GM18511 (cell line): Measurements from ENCODE around the gene UBXN4.
"Not testable (repeated sequence)": the region's sequence is repeated elsewhere in the genome, so short reads cannot be mapped to it uniquely, and the experiment has no call there.

ENCODE experiments used
- ATAC-seq: cut with Tn5 transposase; IDR thresholded peaks from one replicate; pipeline ENCODE4 v1.9.1; 2021; ENCODE audit warnings: mild to moderate bottlenecking, moderate library complexity; ENCODE audit not compliant: unreplicated experiment

Gene UBXN4

DNA sequence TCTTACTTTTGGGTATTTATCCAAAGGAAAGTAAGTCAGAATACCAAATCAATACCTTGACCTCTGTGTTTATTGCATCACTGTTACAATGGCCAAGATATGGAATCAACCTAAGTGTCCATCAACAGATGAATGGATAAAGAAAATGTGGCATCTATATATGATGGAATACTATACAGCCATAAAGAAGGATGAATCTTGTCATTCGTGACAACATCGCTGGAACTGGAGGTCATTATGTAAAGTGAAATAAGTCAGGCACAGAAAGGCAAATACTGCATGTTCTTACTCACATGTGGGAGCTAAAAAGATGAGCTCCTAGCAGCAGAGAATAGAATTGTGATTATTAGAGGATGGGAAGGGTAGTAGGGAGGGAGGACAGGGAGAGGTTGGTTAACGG lies 60.7 kb downstream of the UBXN4 start:
- ATAC-seq = no peak

GRCh38 chr2:135803278-135803677 lies 61.6 kb downstream of the UBXN4 start:
- ATAC-seq = no peak

GRCh38 chr2:135807874-135808273 lies 66.2 kb downstream of the UBXN4 start:
- not testable (repeated sequence) for ATAC-seq

DNA sequence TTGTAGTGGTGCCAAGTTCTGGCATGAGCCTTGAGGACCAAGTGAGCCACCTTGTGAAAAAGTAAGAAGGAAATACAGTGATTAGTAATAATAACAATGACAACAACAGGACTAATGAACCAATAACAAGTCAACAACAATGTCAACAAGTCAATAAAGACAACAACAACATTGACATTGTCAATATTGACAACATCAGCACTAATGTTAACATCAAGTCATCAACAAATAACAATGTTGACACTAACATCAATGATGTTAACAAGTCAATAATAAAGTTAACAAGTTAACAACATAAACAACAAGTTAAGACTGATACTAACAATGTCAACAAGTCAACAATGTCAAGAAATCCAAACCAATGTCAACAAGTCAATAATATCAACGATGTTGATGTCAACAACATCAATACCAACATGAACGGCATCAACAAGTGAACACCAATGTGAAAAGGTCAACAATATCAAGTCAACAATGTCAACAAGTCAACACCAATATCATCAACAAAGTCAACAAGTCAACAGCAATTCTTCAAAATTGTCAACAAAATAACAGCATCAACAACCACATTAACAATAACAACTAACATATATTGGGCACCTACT lies 71.4 kb downstream of the UBXN4 start:
- no peak for ATAC-seq

GRCh38 chr2:135815269-135815668 lies 73.6 kb downstream of the UBXN4 start:
- no peak for ATAC-seq

DNA sequence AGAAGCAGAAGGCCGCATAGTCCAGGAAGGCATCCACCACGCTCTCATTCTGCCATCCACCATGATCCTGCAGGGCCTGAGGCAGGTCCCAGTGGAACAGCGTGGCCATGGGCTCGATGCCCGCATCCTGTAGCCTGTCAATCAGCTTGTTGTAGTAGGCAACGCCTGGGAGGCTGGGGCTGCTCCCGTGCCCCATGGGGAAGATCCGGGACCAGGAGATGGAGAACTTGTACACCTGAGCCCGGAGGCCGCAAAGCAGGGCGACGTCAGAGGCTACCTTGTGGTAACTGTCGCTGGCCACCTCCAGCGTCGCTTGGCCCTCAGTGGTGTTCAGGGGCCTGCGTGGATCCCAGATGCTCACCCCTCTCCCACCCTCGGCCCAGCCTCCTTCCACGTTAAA lies 75.8 kb downstream of the UBXN4 start:
- no peak for ATAC-seq

- ATAC-seq = no peak
Observed at GRCh38 chr2:135817951-135818350, 76.3 kb downstream of the UBXN4 start.

GRCh38 chr2:135818937-135819610 lies 77.4 kb downstream of the UBXN4 start:
- ATAC-seq = no peak

- ATAC-seq = peak; percentile 95
Observed at GRCh38 chr2:135820003-135820618, 78.5 kb downstream of the UBXN4 start.

DNA sequence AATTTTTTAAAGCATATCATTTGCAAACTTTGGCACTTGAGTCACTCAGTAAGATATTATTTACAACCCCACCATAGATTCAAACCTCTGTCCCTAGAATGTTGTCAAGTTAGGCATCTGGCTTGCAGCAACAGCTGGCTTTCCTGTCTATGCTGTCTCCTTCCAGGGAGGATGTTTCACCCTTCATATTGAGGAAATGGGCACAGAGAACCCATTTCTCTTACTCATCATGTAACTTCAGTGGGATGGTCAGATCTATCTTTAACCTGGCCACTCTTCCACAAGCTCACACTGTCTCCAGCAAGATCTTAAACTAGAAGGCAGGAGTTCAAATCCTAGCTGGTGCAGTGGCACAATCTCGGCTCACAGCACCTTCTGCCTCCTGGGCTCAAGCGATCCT lies 79.5 kb downstream of the UBXN4 start:
- no peak for ATAC-seq

DNA sequence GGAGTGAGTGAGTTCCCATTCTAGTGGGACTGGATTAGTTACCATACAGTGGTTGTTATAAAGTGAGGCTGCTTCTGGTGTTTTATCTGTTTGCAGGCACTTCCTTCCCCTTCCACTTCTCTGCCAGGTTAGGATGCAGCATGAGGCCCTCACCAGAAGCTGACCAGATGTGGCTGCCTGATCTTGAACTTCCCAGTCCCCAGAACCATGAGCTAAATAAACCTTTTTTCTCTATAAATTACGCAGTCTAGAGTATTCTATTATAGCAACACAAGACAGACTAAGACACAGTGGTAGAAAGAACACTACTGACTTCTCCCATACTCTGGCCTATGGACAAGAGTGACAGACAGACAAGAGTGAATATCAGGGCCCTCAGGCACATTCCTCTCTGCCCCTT lies 81.2 kb downstream of the UBXN4 start:
- ATAC-seq = no peak

DNA sequence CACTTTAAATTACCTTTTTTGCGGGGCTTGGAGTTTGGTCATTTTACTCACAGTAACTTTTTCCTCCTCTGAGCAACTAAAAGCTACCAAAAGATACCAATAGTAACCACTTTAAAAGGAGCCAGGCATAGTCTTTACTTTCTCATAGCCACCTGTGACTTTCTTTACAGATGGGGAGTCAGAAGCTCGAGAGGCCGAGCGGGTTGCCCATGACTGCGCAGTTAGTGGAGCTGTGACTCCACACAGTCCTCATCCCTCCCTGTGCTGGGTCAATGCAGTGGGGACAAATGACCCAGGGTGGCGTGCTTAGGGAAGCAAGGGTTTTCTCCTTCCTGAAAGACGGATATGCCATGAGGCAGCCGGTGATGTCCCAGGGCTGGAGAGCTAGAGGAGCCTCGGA lies 83.5 kb downstream of the UBXN4 start:
- no peak for ATAC-seq

GRCh38 chr2:135825550-135826176 lies 84.0 kb downstream of the UBXN4 start:
- ATAC-seq = no peak

- no peak for ATAC-seq
Observed at GRCh38 chr2:135826544-135826943, 84.9 kb downstream of the UBXN4 start.

DNA sequence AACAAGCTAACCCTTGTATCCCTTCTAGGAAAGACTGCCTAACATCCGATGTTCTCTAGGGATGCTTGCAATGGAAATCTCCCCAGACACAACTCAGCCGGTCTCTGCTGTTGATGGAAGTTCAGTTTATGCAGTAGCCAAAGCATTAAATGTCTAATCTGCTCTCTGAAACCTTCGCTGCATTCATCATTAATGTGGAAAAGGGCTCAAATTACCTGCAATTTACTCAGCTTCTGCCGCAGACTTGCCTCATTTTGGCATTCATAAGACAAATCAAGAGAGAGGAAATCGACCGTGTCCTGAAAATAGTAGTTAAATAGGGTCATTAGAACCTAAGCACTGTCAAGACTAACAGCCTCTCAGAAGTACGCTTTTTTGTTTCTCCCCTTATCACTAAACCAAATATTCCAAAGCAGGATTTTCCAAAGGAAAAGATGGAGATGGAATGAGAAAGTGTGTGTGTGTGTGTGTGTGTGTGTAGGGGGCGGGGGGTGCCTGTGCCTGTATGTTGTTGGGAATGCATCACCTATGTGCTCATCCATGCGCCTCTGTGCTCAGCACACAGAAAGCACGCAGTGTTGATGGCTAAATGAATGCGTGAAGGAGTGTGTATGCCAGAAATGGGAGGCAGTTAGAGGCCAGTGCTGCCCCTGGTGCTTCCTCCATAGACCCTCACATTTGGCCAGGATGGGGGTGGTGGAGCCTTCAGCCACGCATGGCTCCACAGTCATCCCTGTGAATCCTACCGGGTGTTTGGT lies 87.9 kb downstream of the UBXN4 start:
- no peak for ATAC-seq

DNA sequence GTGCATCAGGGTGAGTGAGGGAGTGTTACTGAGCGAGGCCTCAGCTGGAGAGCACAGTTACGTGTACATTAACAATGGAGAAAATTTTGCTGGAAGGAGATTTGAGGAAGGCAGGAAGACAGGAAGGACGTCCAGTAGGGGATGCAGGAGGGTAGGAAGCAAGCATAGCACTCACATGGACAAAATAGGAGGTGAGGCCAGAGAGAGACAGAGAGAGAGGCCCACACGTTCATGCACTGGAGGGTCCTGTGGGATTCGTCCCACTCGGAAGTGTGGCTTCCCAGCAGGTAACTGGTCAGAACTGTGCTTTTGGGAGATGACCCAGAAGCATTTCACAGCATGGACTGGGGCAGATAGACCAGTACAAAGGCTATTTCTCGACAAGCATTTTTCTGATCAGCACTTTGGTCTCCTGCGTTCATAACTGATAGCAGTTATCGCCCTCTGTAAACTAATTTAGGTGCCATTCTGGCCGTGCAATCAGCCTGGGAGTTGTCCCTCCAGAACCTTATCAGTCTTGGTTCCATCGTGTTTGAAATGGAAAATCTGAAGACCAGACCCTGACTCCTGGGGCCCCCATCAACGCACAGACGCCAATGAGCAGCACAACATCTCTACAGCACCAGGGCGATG lies 89.6 kb downstream of the UBXN4 start:
- no peak for ATAC-seq

- no peak for ATAC-seq
Observed at GRCh38 chr2:135832891-135833290, 91.2 kb downstream of the UBXN4 start.
